NCI-H748 (cell line): ENCODE measurements around the gene DBNL.

Source experiments
- DNase-seq: peaks from one replicate; lab custom pipeline; 2025; ENCODE audit not compliant: unreplicated experiment; lab: John Stamatoyannopoulos, UW

DBNL gene

DNA sequence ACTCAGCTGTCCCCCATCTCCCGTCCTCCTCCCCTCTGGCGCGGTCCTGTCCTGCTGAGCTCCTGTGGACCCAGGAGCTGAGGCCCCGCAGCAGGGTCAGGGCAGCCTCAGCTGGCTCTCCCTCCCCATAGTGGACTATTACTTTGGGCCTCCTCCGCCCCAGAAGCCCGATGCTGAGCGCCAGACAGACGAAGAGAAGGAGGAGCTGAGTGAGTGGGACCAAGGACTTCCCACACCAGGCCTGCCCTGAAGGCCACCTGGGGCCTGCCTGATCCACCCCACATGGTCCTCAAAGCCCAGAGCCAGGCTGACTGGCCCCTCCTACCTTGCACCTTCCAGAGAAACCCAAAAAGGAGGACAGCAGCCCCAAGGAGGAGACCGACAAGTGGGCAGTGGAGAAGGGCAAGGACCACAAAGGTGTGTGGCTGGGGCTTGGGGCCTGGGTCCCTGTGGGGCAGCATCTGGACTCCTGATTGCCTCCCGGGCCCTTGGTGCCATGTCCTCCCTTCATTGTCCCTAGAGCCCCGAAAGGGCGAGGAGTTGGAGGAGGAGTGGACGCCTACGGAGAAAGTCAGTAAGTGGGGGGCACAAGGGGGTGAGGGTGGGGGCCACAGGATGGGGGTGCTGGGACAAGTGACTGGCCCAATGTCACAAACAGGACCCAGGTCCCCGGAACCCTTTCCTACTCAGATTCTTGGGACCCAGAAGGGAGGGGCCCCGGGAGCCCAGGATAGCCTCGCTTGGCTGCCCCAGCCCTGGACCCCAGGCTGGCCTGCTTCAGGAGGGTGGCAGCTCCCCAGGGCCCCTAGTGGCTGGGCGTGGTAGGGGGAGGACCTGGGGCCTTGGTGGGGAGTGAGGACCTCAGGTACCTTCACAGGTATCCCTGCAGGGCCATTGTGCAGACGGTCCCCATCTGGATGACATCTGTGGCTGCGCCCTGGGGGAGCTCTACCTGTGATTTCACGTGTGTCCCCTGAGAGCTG lies 64.6 kb downstream of the DBNL start:
- DNase-seq = no peak

DNA sequence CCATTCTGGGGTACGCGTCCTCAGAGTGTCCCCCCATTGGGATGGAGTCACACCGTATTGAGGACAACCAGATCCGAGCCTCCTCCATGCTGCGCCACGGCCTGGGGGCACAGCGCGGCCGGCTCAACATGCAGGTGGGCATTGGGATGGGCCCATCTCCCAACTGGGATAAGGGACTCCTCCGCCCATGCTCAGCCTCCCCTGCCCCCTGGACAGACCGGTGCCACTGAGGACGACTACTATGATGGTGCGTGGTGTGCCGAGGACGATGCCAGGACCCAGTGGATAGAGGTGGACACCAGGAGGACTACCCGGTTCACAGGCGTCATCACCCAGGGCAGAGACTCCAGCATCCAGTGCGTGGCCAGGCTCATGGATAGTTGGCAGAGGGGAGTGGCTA lies 65.5 kb downstream of the DBNL start:
- no peak for DNase-seq

DNA sequence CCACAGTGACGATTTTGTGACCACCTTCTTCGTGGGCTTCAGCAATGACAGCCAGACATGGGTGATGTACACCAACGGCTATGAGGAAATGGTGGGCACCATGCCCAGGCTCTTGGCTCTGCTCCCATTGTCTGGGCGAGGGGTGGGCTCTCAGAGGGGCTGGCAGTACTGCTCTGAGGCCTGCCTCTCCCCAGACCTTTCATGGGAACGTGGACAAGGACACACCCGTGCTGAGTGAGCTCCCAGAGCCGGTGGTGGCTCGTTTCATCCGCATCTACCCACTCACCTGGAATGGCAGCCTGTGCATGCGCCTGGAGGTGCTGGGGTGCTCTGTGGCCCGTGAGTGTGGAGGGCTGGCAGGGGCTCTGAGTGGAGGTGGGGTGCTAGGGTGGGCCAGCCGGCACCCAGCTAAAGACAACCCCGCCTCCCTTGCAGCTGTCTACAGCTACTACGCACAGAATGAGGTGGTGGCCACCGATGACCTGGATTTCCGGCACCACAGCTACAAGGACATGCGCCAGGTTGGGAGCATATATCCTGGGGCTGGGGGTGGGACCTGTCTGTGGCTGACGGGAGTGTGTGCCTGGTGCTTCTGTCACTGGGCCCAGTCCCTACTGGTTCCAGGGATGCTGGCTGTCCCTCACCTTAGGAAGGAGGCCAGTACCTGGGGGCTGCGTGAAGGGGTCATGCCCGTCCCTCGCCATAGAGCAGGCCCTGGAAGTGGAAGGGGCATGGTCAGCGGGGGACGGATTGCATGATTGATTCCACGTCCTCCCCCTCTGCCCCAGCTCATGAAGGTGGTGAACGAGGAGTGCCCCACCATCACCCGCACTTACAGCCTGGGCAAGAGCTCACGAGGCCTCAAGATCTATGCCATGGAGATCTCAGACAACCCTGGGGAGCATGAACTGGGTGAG lies 66.5 kb downstream of the DBNL start:
- no peak for DNase-seq
